Umbilical cord (tissue), 2 donors: ENCODE measurements around the gene RASSF8. TPM values are rescaled to one million over a fixed set of nuclear protein-coding genes. Genes with fewer than 3 reads are reported as not detected.

ENCODE experiments used
- DNase-seq: peaks from one replicate; pipeline ENCODE4 v3.0.0-alpha.2; 2015; ENCODE audit warnings: low spot score
- total RNA-seq: library from RNA; depleted of rRNA; stranded (reverse); fragments of >200 nt; gene quantifications from one replicate; pipeline ENCODE4 v1.2.3, GENCODE V29; 2014; ENCODE audit warnings: low replicate concordance; ENCODE audit not compliant: insufficient read depth

RASSF8 gene
- total RNA-seq, 1 donor from 2014 or later = 91.2 TPM

GRCh38 chr12:26058818-26059217, 100.3 kb downstream of the RASSF8 start:
- DNase-seq = peak; percentile 33

- no peak for DNase-seq
Measured at GRCh38 chr12:26062006-26062405, 103.5 kb downstream of the RASSF8 start.

- DNase-seq = no peak
Measured at GRCh38 chr12:26062566-26062965, 104.1 kb downstream of the RASSF8 start.

GRCh38 chr12:26065451-26065850, 107.0 kb downstream of the RASSF8 start:
- no peak for DNase-seq

- no peak for DNase-seq
Measured at GRCh38 chr12:26068503-26068902, 110.0 kb downstream of the RASSF8 start.

- DNase-seq = no peak
Measured at GRCh38 chr12:26069796-26070195, 111.3 kb downstream of the RASSF8 start.

- no peak for DNase-seq
Measured at GRCh38 chr12:26077915-26078702, 119.6 kb downstream of the RASSF8 start.

- DNase-seq = no peak
Measured at GRCh38 chr12:26080911-26081310, 122.4 kb downstream of the RASSF8 start.

GRCh38 chr12:26086936-26087335, 128.5 kb downstream of the RASSF8 start:
- no peak for DNase-seq

GRCh38 chr12:26088998-26089397, 130.5 kb downstream of the RASSF8 start:
- DNase-seq = no peak

- no peak for DNase-seq
Measured at GRCh38 chr12:26090836-26091510, 132.5 kb downstream of the RASSF8 start.

GRCh38 chr12:26091822-26092221, 133.3 kb downstream of the RASSF8 start:
- DNase-seq = peak; percentile 25

GRCh38 chr12:26092346-26093105, 134.0 kb downstream of the RASSF8 start:
- no peak for DNase-seq

GRCh38 chr12:26095186-26095585, 136.7 kb downstream of the RASSF8 start:
- no peak for DNase-seq

- no peak for DNase-seq
Measured at GRCh38 chr12:26096036-26096435, 137.6 kb downstream of the RASSF8 start.

GRCh38 chr12:26097046-26097878, 138.8 kb downstream of the RASSF8 start:
- DNase-seq = peak; percentile 82

- DNase-seq = no peak
Measured at GRCh38 chr12:26100666-26101349, 142.3 kb downstream of the RASSF8 start.

- peak; percentile 68 for DNase-seq
Measured at GRCh38 chr12:26101350-26101734, 142.9 kb downstream of the RASSF8 start.

GRCh38 chr12:26101763-26102162, 143.3 kb downstream of the RASSF8 start:
- DNase-seq = no peak

GRCh38 chr12:26102953-26103352, 144.5 kb downstream of the RASSF8 start:
- DNase-seq = no peak

GRCh38 chr12:26106347-26106746, 147.9 kb downstream of the RASSF8 start:
- no peak for DNase-seq
